Breast epithelium (tissue), 4 donors: ENCODE data around the gene C2CD3. TPM values are rescaled to one million over a fixed set of nuclear protein-coding genes. Genes with fewer than 3 reads are reported as not detected.
"Not testable (repeated sequence)": the region's sequence is repeated elsewhere in the genome, so short reads cannot be mapped to it uniquely, and the experiment has no call there.

Source experiments
- DNase-seq, 2 donors: peaks; one replicate each; pipeline ENCODE4 v3.0.0-alpha.2; 2019; ENCODE audit warnings: low spot score in 2 of 2
- H3K27ac ChIP-seq, 2 donors: fragments of 200-600 bp; sonication (generic) in 1 of 2; one replicate each; pipeline ENCODE4 v1.5.1; 2016 to 2019; ENCODE audit warnings: mild to moderate bottlenecking in 1 of 2
- H3K27me3 ChIP-seq, 2 donors: fragments of 200-600 bp; sonication (generic) in 1 of 2; one replicate each; pipeline versions ENCODE4 v1.5.1 to v1.6.0; 2017 to 2019; ENCODE audit warnings: control low read depth in 1 of 2, mild to moderate bottlenecking in 1 of 2
- H3K36me3 ChIP-seq: fragments of 200-600 bp; one replicate; pipeline ENCODE4 v1.5.1; 2019
- H3K4me1 ChIP-seq, 2 donors: fragments of 200-600 bp; sonication (generic); one replicate each; pipeline ENCODE4 v1.5.1; 2016 to 2019; ENCODE audit warnings: control low read depth in 1 of 2
- H3K4me3 ChIP-seq, 3 donors: fragments of 200-600 bp; sonication (generic); 1 replicate in 2 of 3; 2 replicates in 1 of 3; pipeline ENCODE4 v1.5.1; 2016 to 2019; ENCODE audit warnings: mild to moderate bottlenecking in 3 of 3, moderate library complexity in 2 of 3
- H3K9me3 ChIP-seq, 2 donors: fragments of 200-600 bp; sonication (generic) in 1 of 2; one replicate each; pipeline ENCODE4 v1.5.1; 2016 to 2019; ENCODE audit warnings: control low read depth in 1 of 2
- CTCF ChIP-seq, 3 donors: fragments of 450-650 bp; IDR thresholded peaks; one replicate each; pipeline ENCODE4 v1.5.1; 2016 to 2017; ENCODE audit warnings: antibody characterized with exemption in 3 of 3, mild to moderate bottlenecking in 3 of 3, moderate library complexity in 3 of 3
- POLR2A ChIP-seq: fragments of 450-650 bp; IDR thresholded peaks from one replicate; pipeline ENCODE4 v1.6.1; 2016; ENCODE audit warnings: antibody characterized with exemption, mild to moderate bottlenecking, moderate library complexity
- POLR2AphosphoS5 ChIP-seq, 3 donors: sonication (generic); formaldehyde crosslinking; IDR thresholded peaks; one replicate each; pipeline ENCODE4 v1.6.1; 2017; ENCODE audit warnings: antibody characterized with exemption in 3 of 3
- intact Hi-C: fragments of 100-400 bp; cut with DNase I; formaldehyde crosslinking; loops from one replicate; pipeline ENCODE4 v1.15.1; 2023; ENCODE audit warnings: low total_unique reads
- total RNA-seq, 3 donors: library from RNA; depleted of rRNA; stranded (reverse); fragments of >200 nt; gene quantifications; one replicate each; pipeline ENCODE4 v1.1.0, GENCODE V29; 2016

The C2CD3 gene
- total RNA-seq, 3 donors from 2014 or later, result 17.4 to 44.5 (median 37.4) TPM

- intact Hi-C loops, result no loop called here
Measured at GRCh38 chr11:74069146-74070046, 101.4 kb downstream of the C2CD3 start.

GRCh38 chr11:74066663-74067062, 104.1 kb downstream of the C2CD3 start:
- Histone ChIP-seq H3K27ac (peak overlapping the region in 1 of 2 donors; percentile 90), H3K4me1 (peaks cover 0 to 21% of the 10 kb centered on the region in 2 donors)
- H3K9me3 ChIP-seq, intact Hi-C loops, H3K4me3 ChIP-seq, H3K27me3 ChIP-seq, H3K36me3 ChIP-seq, DNase-seq: not testable (repeated sequence)

More at GRCh38 chr11:74069146-74070046, 101.4 kb downstream of the C2CD3 start:
- TF ChIP-seq POLR2AphosphoS5 (IDR thresholded peaks at IDR 0.05) (peak in 1 of 3 donors; percentile 30), CTCF (IDR thresholded peaks at IDR 0.05) (no peak)
- Histone ChIP-seq H3K27ac (peak overlapping the region; percentile 73 to 90), H3K36me3 (no peaks in the 10 kb centered on the region), H3K4me3 (no peak overlapping the region), H3K27me3 (no peaks in the 10 kb centered on the region), H3K4me1 (peaks cover 0 to 21% of the 10 kb centered on the region in 2 donors), H3K9me3 (no peaks in the 10 kb centered on the region)
- peak in 1 of 2 donors; percentile 59 for DNase-seq

GRCh38 chr11:74065534-74065933, 105.3 kb downstream of the C2CD3 start:
- H3K4me3 ChIP-seq, H3K27ac ChIP-seq, H3K27me3 ChIP-seq, DNase-seq, H3K9me3 ChIP-seq, H3K36me3 ChIP-seq, intact Hi-C loops: not testable (repeated sequence)
- peaks cover 0 to 15% of the 10 kb centered on the region in 2 donors for H3K4me1 ChIP-seq

GRCh38 chr11:74063628-74064027, 107.2 kb downstream of the C2CD3 start:
- H3K36me3 ChIP-seq, intact Hi-C loops, H3K4me3 ChIP-seq, H3K27ac ChIP-seq, H3K4me1 ChIP-seq, H3K9me3 ChIP-seq, DNase-seq, H3K27me3 ChIP-seq: not testable (repeated sequence)

GRCh38 chr11:74061599-74061998, 109.2 kb downstream of the C2CD3 start:
- H3K4me3 ChIP-seq, DNase-seq, H3K27ac ChIP-seq, intact Hi-C loops, H3K9me3 ChIP-seq, H3K36me3 ChIP-seq, H3K4me1 ChIP-seq, H3K27me3 ChIP-seq: not testable (repeated sequence)

- no peak for DNase-seq
- no peaks in the 10 kb centered on the region for H3K4me1 ChIP-seq
- TF ChIP-seq CTCF (IDR thresholded peaks at IDR 0.05) (no peak), POLR2AphosphoS5 (IDR thresholded peaks at IDR 0.05) (no peak), POLR2A (no peak)
- H3K27me3 ChIP-seq, result no peaks in the 10 kb centered on the region
- H3K36me3 ChIP-seq, result no peaks in the 10 kb centered on the region
- intact Hi-C loops, result no loop called here
- H3K27ac ChIP-seq, result no peak overlapping the region
- H3K9me3 ChIP-seq, result no peaks in the 10 kb centered on the region
- no peak overlapping the region for H3K4me3 ChIP-seq
Measured at GRCh38 chr11:74057249-74058151, 113.3 kb downstream of the C2CD3 start.

DNA sequence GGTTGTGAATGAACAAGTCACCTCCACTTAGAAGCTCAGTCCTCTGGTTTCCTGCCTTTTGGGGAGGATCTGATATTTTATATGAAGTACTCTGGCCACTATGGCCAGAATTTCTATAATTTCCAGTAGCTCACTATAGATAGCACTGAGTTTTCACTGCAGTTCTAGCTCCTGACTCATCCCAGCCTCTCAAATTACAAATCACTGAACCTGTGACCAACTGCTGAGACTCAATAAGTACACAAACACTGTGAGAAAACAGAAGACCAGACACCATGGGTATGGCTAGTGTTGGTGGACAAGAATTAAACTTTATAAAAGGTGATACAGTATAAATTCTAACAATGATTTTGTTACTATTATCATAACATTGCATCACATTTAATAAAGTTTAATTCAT, 114.9 kb downstream of the C2CD3 start:
- intact Hi-C loops, result no loop called here
- H3K27ac ChIP-seq, result peak overlapping the region; percentile 23 to 52
- no peak for DNase-seq
- peaks cover 4% of the 10 kb centered on the region for H3K36me3 ChIP-seq
- TF ChIP-seq POLR2AphosphoS5 (IDR thresholded peaks at IDR 0.05), result no peak
- no peak for TF ChIP-seq CTCF (IDR thresholded peaks at IDR 0.05)
- TF ChIP-seq POLR2A, result no peak
- H3K27me3 ChIP-seq, result no peaks in the 10 kb centered on the region
- no peak overlapping the region for H3K4me3 ChIP-seq
- no peaks in the 10 kb centered on the region for H3K4me1 ChIP-seq
- no peaks in the 10 kb centered on the region for H3K9me3 ChIP-seq
